OCI-LY3 (cell line): ENCODE data around the gene PCSK2.

Source experiments
- H2AFZ ChIP-seq: fragments of 200-600, 300-600 bp; shearing (Covaris generic); 2 replicates; pipeline ENCODE4 v1.6.0; 2014; ENCODE audit warnings: antibody characterized with exemption, low read depth, low read length
- H3K27ac ChIP-seq: fragments of 200-600, 300-600 bp; sonication (generic); 2 replicates; pipeline ENCODE4 v1.5.1; 2014; ENCODE audit warnings: mild to moderate bottlenecking, low read length, moderate library complexity, mixed read lengths
- H3K27me3 ChIP-seq: fragments of 200-600, 300-600 bp; sonication (generic); 2 replicates; pipeline ENCODE4 v1.6.1; 2014; ENCODE audit warnings: low read depth, low read length, mixed read lengths
- H3K36me3 ChIP-seq: fragments of 200-600, 300-600 bp; sonication (generic); replicated peaks from 2 replicates; pipeline ENCODE3; 2014; ENCODE audit warnings: low read depth, low read length, mixed read lengths
- H3K4me1 ChIP-seq: fragments of 300-600, 200-600 bp; sonication (generic); 2 replicates; pipeline ENCODE4 v1.6.1; 2014; ENCODE audit warnings: low read length, mixed read lengths
- H3K4me2 ChIP-seq: fragments of 200-600, 300-600 bp; sonication (generic); 2 replicates; pipeline ENCODE4 v1.6.1; 2014; ENCODE audit warnings: low read length, mixed read lengths
- H3K4me3 ChIP-seq: fragments of 300-600, 200-600 bp; sonication (generic); 2 replicates; pipeline ENCODE4 v1.5.1; 2014; ENCODE audit warnings: antibody characterized with exemption, mild to moderate bottlenecking, low read length, moderate library complexity
- H3K79me2 ChIP-seq: fragments of 300-600, 200-600 bp; shearing (Covaris generic); 2 replicates; pipeline ENCODE4 v1.6.1; 2014; ENCODE audit warnings: mild to moderate bottlenecking, low read length, mixed read lengths
- H3K9ac ChIP-seq: fragments of 300-600, 200-600 bp; shearing (Covaris generic); 2 replicates; pipeline ENCODE4 v1.6.0; 2014; ENCODE audit warnings: mild to moderate bottlenecking, low read length, moderate library complexity
- H3K9me3 ChIP-seq: fragments of 200-600, 300-600 bp; shearing (Covaris generic); 2 replicates; pipeline ENCODE4 v1.6.1; 2014; ENCODE audit warnings: low read length, mixed read lengths; ENCODE audit not compliant: insufficient read depth
- H4K20me1 ChIP-seq: fragments of 200-600, 300-600 bp; sonication (generic); 2 replicates; pipeline ENCODE4 v1.6.1; 2016; ENCODE audit warnings: low read length, mixed read lengths; ENCODE audit not compliant: insufficient read depth
- EZH2phosphoT487 ChIP-seq: fragments of 200-600 bp; shearing (Covaris generic); IDR thresholded peaks from 2 replicates; pipeline ENCODE4 v1.6.1; 2018; ENCODE audit warnings: antibody characterized with exemption, mixed run types, low read depth
- TF ChIP-seq, protein P1 (sequence below): fragments of 200-600, 300-600 bp; sonication (generic); IDR thresholded peaks from 2 replicates; pipeline ENCODE4 v1.5.1; 2014; ENCODE audit warnings: antibody characterized with exemption, low read length, low read depth

The PCSK2 gene

DNA sequence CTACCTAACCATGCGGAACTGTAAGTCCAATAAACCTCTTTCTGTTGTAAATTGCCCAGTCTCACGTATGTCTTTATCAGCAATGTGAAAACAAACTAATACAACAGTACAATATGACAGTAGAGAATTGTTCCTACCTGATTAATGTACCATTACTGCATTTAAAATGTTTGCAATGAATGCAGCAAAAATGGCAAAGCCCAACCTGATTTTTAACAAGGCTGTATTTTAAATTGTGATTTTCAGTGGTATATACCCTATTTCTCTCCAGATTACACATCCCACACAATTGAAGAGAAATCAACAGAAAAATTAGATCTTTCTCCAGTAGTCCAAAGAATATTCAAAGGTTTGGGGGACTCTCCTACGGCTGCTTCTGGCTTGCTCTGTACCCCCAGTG, 3.3 kb upstream of the PCSK2 start:
- Histone ChIP-seq H3K9me3 (no peaks in the 10 kb centered on the region), H2AFZ (no peak overlapping the region), H3K27me3 (no peaks in the 10 kb centered on the region), H3K4me3 (no peak overlapping the region), H3K36me3 (no peaks in the 10 kb centered on the region), H3K27ac (no peak overlapping the region), H3K79me2 (no peaks in the 10 kb centered on the region), H3K4me1 (no peaks in the 10 kb centered on the region), H3K4me2 (no peak overlapping the region), H3K9ac (no peak overlapping the region), H4K20me1 (no peaks in the 10 kb centered on the region)
- TF ChIP-seq, protein P1, sequence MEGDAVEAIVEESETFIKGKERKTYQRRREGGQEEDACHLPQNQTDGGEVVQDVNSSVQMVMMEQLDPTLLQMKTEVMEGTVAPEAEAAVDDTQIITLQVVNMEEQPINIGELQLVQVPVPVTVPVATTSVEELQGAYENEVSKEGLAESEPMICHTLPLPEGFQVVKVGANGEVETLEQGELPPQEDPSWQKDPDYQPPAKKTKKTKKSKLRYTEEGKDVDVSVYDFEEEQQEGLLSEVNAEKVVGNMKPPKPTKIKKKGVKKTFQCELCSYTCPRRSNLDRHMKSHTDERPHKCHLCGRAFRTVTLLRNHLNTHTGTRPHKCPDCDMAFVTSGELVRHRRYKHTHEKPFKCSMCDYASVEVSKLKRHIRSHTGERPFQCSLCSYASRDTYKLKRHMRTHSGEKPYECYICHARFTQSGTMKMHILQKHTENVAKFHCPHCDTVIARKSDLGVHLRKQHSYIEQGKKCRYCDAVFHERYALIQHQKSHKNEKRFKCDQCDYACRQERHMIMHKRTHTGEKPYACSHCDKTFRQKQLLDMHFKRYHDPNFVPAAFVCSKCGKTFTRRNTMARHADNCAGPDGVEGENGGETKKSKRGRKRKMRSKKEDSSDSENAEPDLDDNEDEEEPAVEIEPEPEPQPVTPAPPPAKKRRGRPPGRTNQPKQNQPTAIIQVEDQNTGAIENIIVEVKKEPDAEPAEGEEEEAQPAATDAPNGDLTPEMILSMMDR, result no peak
- TF ChIP-seq EZH2phosphoT487, result no peak

DNA sequence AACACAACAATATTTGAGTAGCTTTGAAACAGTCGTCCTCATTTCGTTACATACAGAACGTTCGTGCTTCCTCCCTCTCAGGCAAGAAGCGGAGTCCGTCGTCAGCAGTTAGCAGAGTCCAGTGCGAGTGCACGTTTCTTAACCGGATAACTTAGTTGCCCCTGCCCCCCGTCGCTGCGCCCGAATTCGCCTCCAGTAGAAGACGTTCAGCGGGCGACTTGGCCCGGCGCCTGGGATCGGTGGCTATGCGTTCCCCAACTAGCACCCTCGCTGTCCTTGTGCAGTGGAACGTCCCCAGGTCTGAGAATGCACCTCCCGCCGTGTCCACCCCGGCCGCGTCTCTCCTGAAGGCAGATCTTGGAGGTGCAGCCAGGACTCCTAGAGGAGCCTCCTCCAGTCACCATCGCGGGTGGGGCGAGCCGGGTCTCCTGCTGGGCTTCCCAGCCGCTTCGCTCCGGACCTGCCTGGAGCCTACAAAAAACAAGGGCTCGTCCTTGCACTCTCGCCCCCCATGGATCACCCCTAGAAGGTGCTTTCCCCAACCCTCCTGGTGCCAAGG, 910 bp upstream of the PCSK2 start:
- Histone ChIP-seq H3K9me3 (no peaks in the 10 kb centered on the region), H3K36me3 (no peaks in the 10 kb centered on the region), H3K27ac (no peak overlapping the region), H3K4me2 (no peak overlapping the region), H3K9ac (no peak overlapping the region), H2AFZ (no peak overlapping the region), H3K4me3 (no peak overlapping the region), H4K20me1 (no peaks in the 10 kb centered on the region), H3K79me2 (no peaks in the 10 kb centered on the region), H3K4me1 (no peaks in the 10 kb centered on the region), H3K27me3 (no peaks in the 10 kb centered on the region)
- no peak for TF ChIP-seq EZH2phosphoT487
- TF ChIP-seq, protein P1, result no peak

DNA sequence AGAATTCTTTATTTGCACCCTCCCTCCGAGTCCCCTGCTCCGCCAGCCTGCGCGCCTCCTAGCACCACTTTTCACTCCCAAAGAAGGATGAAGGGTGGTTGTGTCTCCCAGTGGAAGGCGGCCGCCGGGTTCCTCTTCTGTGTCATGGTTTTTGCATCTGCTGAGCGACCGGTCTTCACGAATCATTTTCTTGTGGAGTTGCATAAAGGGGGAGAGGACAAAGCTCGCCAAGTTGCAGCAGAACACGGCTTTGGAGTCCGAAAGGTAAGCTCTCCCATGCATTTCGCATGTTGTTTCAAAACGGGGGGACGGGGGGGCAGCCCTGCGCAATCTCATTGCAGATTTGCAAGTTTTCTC, 357 bp downstream of the PCSK2 start:
- no peaks in the 10 kb centered on the region for H3K79me2 ChIP-seq
- no peaks in the 10 kb centered on the region for H3K4me1 ChIP-seq
- no peak overlapping the region for H3K27ac ChIP-seq
- no peak overlapping the region for H3K4me2 ChIP-seq
- H3K4me3 ChIP-seq, result no peak overlapping the region
- H2AFZ ChIP-seq, result no peak overlapping the region
- no peaks in the 10 kb centered on the region for H3K36me3 ChIP-seq
- H3K9me3 ChIP-seq, result no peaks in the 10 kb centered on the region
- H3K9ac ChIP-seq, result no peak overlapping the region
- H4K20me1 ChIP-seq, result no peaks in the 10 kb centered on the region
- TF ChIP-seq EZH2phosphoT487, result no peak
- TF ChIP-seq, protein P1, result no peak
- H3K27me3 ChIP-seq, result peaks cover 8% of the 10 kb centered on the region; the same call in 1 of the 2 replicates

DNA sequence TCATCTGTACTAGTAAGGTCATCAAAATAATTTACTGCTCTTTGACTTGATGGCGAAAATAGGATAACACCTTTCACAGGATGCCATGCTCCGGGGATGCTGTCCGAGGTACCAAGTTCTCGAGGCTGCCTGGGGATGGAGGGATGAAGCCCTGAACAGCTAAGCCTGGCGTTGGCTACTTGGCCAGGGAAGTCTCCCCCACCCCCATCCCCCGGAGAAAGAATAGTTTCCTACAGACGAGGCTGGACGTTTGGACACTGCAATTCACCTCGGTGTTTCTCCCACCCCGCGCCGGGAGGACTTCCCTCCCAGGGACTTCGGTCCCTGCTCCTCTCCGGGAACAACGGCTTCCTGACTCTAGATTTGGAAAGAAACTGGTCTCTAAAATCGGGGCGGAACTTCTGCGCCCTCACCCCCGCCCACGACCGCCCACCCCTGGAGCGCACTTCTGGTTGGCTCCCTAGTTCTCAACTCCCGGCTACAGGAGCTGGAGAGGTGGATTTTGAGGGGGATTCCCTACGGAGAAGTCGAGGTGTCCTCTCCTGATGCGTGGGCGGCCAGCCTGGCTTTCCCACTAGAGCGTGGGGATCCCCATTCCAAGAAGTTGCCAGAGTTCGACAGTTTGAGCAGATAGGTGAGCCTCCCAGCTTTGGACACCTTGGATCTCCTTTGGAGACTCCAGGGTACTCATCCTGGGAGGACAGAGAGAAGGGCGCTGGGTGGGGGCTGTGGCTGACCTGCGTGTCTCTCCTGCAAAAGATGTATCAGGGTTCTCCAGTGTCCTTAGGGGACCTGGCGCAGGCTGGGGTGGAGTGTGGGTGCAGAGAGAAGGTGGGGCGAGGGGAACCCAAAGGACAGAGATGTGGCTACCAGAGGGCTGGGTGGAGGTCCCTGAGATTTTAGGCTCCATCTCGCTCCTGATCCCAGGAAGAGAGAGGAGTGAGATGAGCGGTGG, 1.1 kb downstream of the PCSK2 start:
- Histone ChIP-seq H3K9ac (no peak overlapping the region), H3K79me2 (no peaks in the 10 kb centered on the region), H3K4me3 (no peak overlapping the region), H3K4me1 (no peaks in the 10 kb centered on the region), H2AFZ (no peak overlapping the region), H3K36me3 (no peaks in the 10 kb centered on the region), H3K27ac (no peak overlapping the region), H3K9me3 (no peaks in the 10 kb centered on the region), H3K27me3 (peaks cover 9% of the 10 kb centered on the region; the same call in 1 of the 2 replicates), H3K4me2 (no peak overlapping the region), H4K20me1 (no peaks in the 10 kb centered on the region)
- TF ChIP-seq EZH2phosphoT487, result no peak
- TF ChIP-seq, protein P1, result no peak
